Measurements from ENCODE around the gene KIAA0513. TPM values are rescaled to one million over a fixed set of nuclear protein-coding genes. Genes with fewer than 3 reads are reported as not detected.

The KIAA0513 gene
- total RNA-seq, 1 donor from 2014 or later, result 10.3 TPM

GRCh38 chr16:85040685-85041084 lies 13.1 kb downstream of the KIAA0513 start:
- no peaks in the 10 kb centered on the region for H3K27me3 Mint-ChIP-seq (ENCODE audit: low read depth)
- no peaks in the 10 kb centered on the region for H3K36me3 Mint-ChIP-seq (ENCODE audit: low read depth)
- no peaks in the 10 kb centered on the region for H3K9me3 Mint-ChIP-seq
- no peak for DNase-seq (ENCODE audit: low read depth, low spot score)
- peak overlapping the region; percentile 57 for H3K27ac Mint-ChIP-seq (ENCODE audit: unreplicated experiment)
- no peak overlapping the region for H3K4me3 Mint-ChIP-seq
- no peak for TF ChIP-seq CTCF (conservative IDR thresholded peaks at IDR 0.05)
- peaks cover 20% of the 10 kb centered on the region for H3K4me1 Mint-ChIP-seq

GRCh38 chr16:85041219-85042166 lies 13.9 kb downstream of the KIAA0513 start:
- no peak for DNase-seq (ENCODE audit: low read depth, low spot score)

GRCh38 chr16:85042167-85042526 lies 14.6 kb downstream of the KIAA0513 start:
- no peaks in the 10 kb centered on the region for H3K36me3 Mint-ChIP-seq (ENCODE audit: low read depth)
- no peaks in the 10 kb centered on the region for H3K27me3 Mint-ChIP-seq (ENCODE audit: low read depth)
- DNase-seq (ENCODE audit: low read depth, low spot score), result no peak
- H3K9me3 Mint-ChIP-seq, result no peaks in the 10 kb centered on the region
- no peak for TF ChIP-seq CTCF (conservative IDR thresholded peaks at IDR 0.05)
- no peak overlapping the region for H3K4me3 Mint-ChIP-seq
- no peak overlapping the region for H3K27ac Mint-ChIP-seq (ENCODE audit: unreplicated experiment)
- H3K4me1 Mint-ChIP-seq, result peaks cover 20% of the 10 kb centered on the region

More at GRCh38 chr16:85041219-85042166, 13.9 kb downstream of the KIAA0513 start:
- H3K9me3 Mint-ChIP-seq, result no peaks in the 10 kb centered on the region
- H3K27me3 Mint-ChIP-seq (ENCODE audit: low read depth), result no peaks in the 10 kb centered on the region
- H3K27ac Mint-ChIP-seq (ENCODE audit: unreplicated experiment), result peak overlapping the region; percentile 57
- peaks cover 20% of the 10 kb centered on the region for H3K4me1 Mint-ChIP-seq
- H3K4me3 Mint-ChIP-seq, result no peak overlapping the region
- H3K36me3 Mint-ChIP-seq (ENCODE audit: low read depth), result no peaks in the 10 kb centered on the region
- no peak for TF ChIP-seq CTCF (conservative IDR thresholded peaks at IDR 0.05)

- no peak for DNase-seq (ENCODE audit: low read depth, low spot score)
- no peak overlapping the region for H3K27ac Mint-ChIP-seq (ENCODE audit: unreplicated experiment)
- H3K4me1 Mint-ChIP-seq, result peaks cover 20% of the 10 kb centered on the region
- no peaks in the 10 kb centered on the region for H3K27me3 Mint-ChIP-seq (ENCODE audit: low read depth)
- no peaks in the 10 kb centered on the region for H3K9me3 Mint-ChIP-seq
- no peak overlapping the region for H3K4me3 Mint-ChIP-seq
- H3K36me3 Mint-ChIP-seq (ENCODE audit: low read depth), result no peaks in the 10 kb centered on the region
- TF ChIP-seq CTCF (conservative IDR thresholded peaks at IDR 0.05), result no peak
These were observed 15.0 kb downstream of the KIAA0513 start for GRCh38 chr16:85042606-85043005.

GRCh38 chr16:85045077-85045476 lies 17.5 kb downstream of the KIAA0513 start:
- H3K27me3 Mint-ChIP-seq (ENCODE audit: low read depth), result no peaks in the 10 kb centered on the region
- no peak for TF ChIP-seq CTCF (conservative IDR thresholded peaks at IDR 0.05)

More at GRCh38 chr16:85045077-85045476, 17.5 kb downstream of the KIAA0513 start:
- DNase-seq (ENCODE audit: low read depth, low spot score), result no peak
- no peak overlapping the region for H3K27ac Mint-ChIP-seq (ENCODE audit: unreplicated experiment)
- H3K36me3 Mint-ChIP-seq (ENCODE audit: low read depth), result no peaks in the 10 kb centered on the region
- peaks cover 20% of the 10 kb centered on the region for H3K4me1 Mint-ChIP-seq
- no peaks in the 10 kb centered on the region for H3K9me3 Mint-ChIP-seq
- H3K4me3 Mint-ChIP-seq, result no peak overlapping the region

Data from neural crest cell (in vitro differentiated cells).